Stomach (tissue), 9 donors: ENCODE results near the gene CD209. TPM values are rescaled to one million over a fixed set of nuclear protein-coding genes. Genes with fewer than 3 reads are reported as not detected.

Experiments used
- DNase-seq, 2 donors: peaks; one replicate each; pipeline versions ENCODE4 v3.0.0 to v3.0.0-alpha.2; 2013 to 2019
- H3K27ac ChIP-seq, 5 donors: fragments of 200-600 bp in 4 of 5; sonication (generic) in 4 of 5; one replicate each; pipeline ENCODE4 v1.5.1; 2013 to 2019; ENCODE audit warnings: mild to moderate bottlenecking in 1 of 5, moderate library complexity in 1 of 5
- H3K27me3 ChIP-seq, 3 donors: fragments of 200-600 bp; sonication (generic); one replicate each; pipeline ENCODE4 v1.5.1; 2017 to 2019; ENCODE audit warnings: mixed run types in 1 of 3
- H3K36me3 ChIP-seq, 4 donors: fragments of 200-600 bp; sonication (generic); 1 replicate in 3 of 4; 2 replicates in 1 of 4; pipeline ENCODE4 v1.5.1; 2016 to 2019
- H3K4me1 ChIP-seq, 4 donors: fragments of 200-600 bp; sonication (generic); one replicate each; pipeline ENCODE4 v1.5.1; 2016 to 2019
- H3K4me3 ChIP-seq, 4 donors: fragments of 200-600 bp; sonication (generic) in 3 of 4; one replicate each; pipeline ENCODE4 v1.5.1; 2016 to 2019; ENCODE audit warnings: mild to moderate bottlenecking in 1 of 4
- H3K9me3 ChIP-seq, 4 donors: fragments of 200-600 bp; sonication (generic); one replicate each; pipeline ENCODE4 v1.5.1; 2016 to 2019
- CTCF ChIP-seq, 7 experiments: fragments of 450-650 bp in 4 of 7; fragments of 200-600 bp in 3 of 7; sonication (generic) in 3 of 7; IDR thresholded peaks; one replicate each; pipeline ENCODE4 v1.5.1; 2016 to 2019; ENCODE audit warnings: antibody characterized with exemption in 7 of 7, control low read depth in 2 of 7, mild to moderate bottlenecking in 1 of 7
- EP300 ChIP-seq: sonication (generic); formaldehyde crosslinking; IDR thresholded peaks from one replicate; pipeline ENCODE4 v1.6.1; 2017; ENCODE audit warnings: antibody characterized with exemption
- POLR2A ChIP-seq, 4 donors: fragments of 450-650 bp; IDR thresholded peaks; one replicate each; pipeline ENCODE4 v1.6.1; 2016; ENCODE audit warnings: antibody characterized with exemption in 4 of 4, control low read depth in 2 of 4, mild to moderate bottlenecking in 1 of 4, moderate library complexity in 1 of 4
- POLR2AphosphoS5 ChIP-seq, 3 donors: sonication (generic); formaldehyde crosslinking; IDR thresholded peaks; one replicate each; pipeline ENCODE4 v1.6.1; 2016; ENCODE audit warnings: antibody characterized with exemption in 3 of 3
- WGBS, 5 donors: extraction: QIAGEN DNeasy Blood & Tissue Kit in 3 of 5; methylation state at CpG; one replicate each; pipeline versions ENCODE4 v1.1.5 to v1.1.7; 2013 to 2018; 5-methylcytosine and 5-hydroxymethylcytosine counted together
- intact Hi-C: fragments of 100-400 bp; cut with DNase I; formaldehyde crosslinking; loops from one replicate; pipeline ENCODE4 v1.15.1; 2023; ENCODE audit warnings: low total_unique reads
- polyA plus RNA-seq, 3 donors: library from polyadenylated mRNA; stranded (reverse); fragments of 200-250 nt; gene quantifications; one replicate each; pipeline ENCODE4 v1.2.3, GENCODE V29; 2013
- total RNA-seq, 5 donors: library from RNA; depleted of rRNA; stranded (reverse); fragments of >200 nt; gene quantifications; one replicate each; pipeline versions ENCODE4 v1.1.0 to v1.2.3, GENCODE V29; 2014 to 2016
- donor health status: healthy with polysubstance abuse.
- donor health status: Bipolar disorder and iron deficiency.
- donor health status: healthy.

CD209 gene
- total and polyA plus RNA-seq, 8 donors: 0.38 to 51.9 (median 3.7) TPM

- intact Hi-C loops: no loop called here
- no peak for TF ChIP-seq CTCF (IDR thresholded peaks at IDR 0.05)
- no peak for TF ChIP-seq POLR2A (IDR thresholded peaks at IDR 0.05)
- no peak for TF ChIP-seq EP300
- TF ChIP-seq POLR2AphosphoS5 (IDR thresholded peaks at IDR 0.05): no peak
- WGBS, 5 donors: 55 to 71% (median 65%) methylated on average over 9 of the region's 9 CpGs
Observed at GRCh38 chr19:7773841-7774240, 26.5 kb upstream of the CD209 start.

GRCh38 chr19:7772752-7773291 is 25.5 kb upstream of the CD209 start:
- Histone ChIP-seq H3K4me1 (no peaks in the 10 kb centered on the region), H3K36me3 (no peaks in the 10 kb centered on the region), H3K9me3 (no peaks in the 10 kb centered on the region), H3K27ac (no peak overlapping the region), H3K27me3 (peaks cover 0 to 37% (median 0%) of the 10 kb centered on the region in 3 donors), H3K4me3 (no peak overlapping the region)
- intact Hi-C loops: no loop called here
- peak in 1 of 2 donors; percentile 16 for DNase-seq
- WGBS, 5 donors: 33 to 47% (median 44%) methylated on average over 8 of the region's 8 CpGs
- no peak for TF ChIP-seq POLR2A (IDR thresholded peaks at IDR 0.05)
- TF ChIP-seq CTCF (IDR thresholded peaks at IDR 0.05): no peak
- no peak for TF ChIP-seq POLR2AphosphoS5 (IDR thresholded peaks at IDR 0.05)
- TF ChIP-seq EP300: no peak

More at GRCh38 chr19:7773841-7774240, 26.5 kb upstream of the CD209 start:
- no peak overlapping the region for H3K4me3 ChIP-seq
- H3K9me3 ChIP-seq: no peaks in the 10 kb centered on the region
- no peaks in the 10 kb centered on the region for H3K36me3 ChIP-seq
- H3K4me1 ChIP-seq: no peaks in the 10 kb centered on the region
- peaks cover 0 to 32% (median 0%) of the 10 kb centered on the region in 3 donors for H3K27me3 ChIP-seq
- H3K27ac ChIP-seq: no peak overlapping the region
- no peak for DNase-seq

- no peak overlapping the region for H3K4me3 ChIP-seq
- peaks cover 0 to 36% (median 0%) of the 10 kb centered on the region in 3 donors for H3K27me3 ChIP-seq
- no peaks in the 10 kb centered on the region for H3K9me3 ChIP-seq
- DNase-seq: no peak
- WGBS, 5 donors: 50 to 73% (median 64%) methylated on average over 8 of the region's 8 CpGs
- H3K4me1 ChIP-seq: no peaks in the 10 kb centered on the region
- no peaks in the 10 kb centered on the region for H3K36me3 ChIP-seq
- no peak overlapping the region for H3K27ac ChIP-seq
- intact Hi-C loops: no loop called here
- TF ChIP-seq POLR2A (IDR thresholded peaks at IDR 0.05) (no peak), CTCF (IDR thresholded peaks at IDR 0.05) (no peak), POLR2AphosphoS5 (IDR thresholded peaks at IDR 0.05) (no peak), EP300 (no peak)
Observed at GRCh38 chr19:7771072-7771471, 23.7 kb upstream of the CD209 start.

GRCh38 chr19:7769171-7769570 is 21.8 kb upstream of the CD209 start:
- Histone ChIP-seq H3K36me3 (no peaks in the 10 kb centered on the region), H3K27ac (no peak overlapping the region), H3K4me3 (no peak overlapping the region), H3K27me3 (peaks cover 0 to 41% (median 0%) of the 10 kb centered on the region in 3 donors), H3K4me1 (no peaks in the 10 kb centered on the region), H3K9me3 (no peaks in the 10 kb centered on the region)
- 56 to 84% (median 80%) methylated on average over 2 of the region's 2 CpGs for WGBS, 5 donors
- DNase-seq: no peak
- TF ChIP-seq POLR2A (IDR thresholded peaks at IDR 0.05): no peak
- TF ChIP-seq EP300: no peak
- TF ChIP-seq POLR2AphosphoS5 (IDR thresholded peaks at IDR 0.05): no peak
- TF ChIP-seq CTCF (IDR thresholded peaks at IDR 0.05): no peak
- intact Hi-C loops: no loop called here
